GM12878 (cell line): ENCODE results near the gene ACTA2. TPM values are rescaled to one million over a fixed set of nuclear protein-coding genes. Genes with fewer than 3 reads are reported as not detected.

ENCODE experiments used
- CUX1 ChIP-seq: IDR thresholded peaks from 2 replicates; pipeline ENCODE4 v1.6.1; 2012; ENCODE audit warnings: improper control_type of control experiment, low read depth, low read length; ENCODE audit not compliant: insufficient replicate concordance
- MEF2B ChIP-seq: fragments of 450-650 bp; IDR thresholded peaks from 2 replicates; pipeline ENCODE4 v1.6.1; 2018; ENCODE audit warnings: mild to moderate bottlenecking, moderate library complexity; ENCODE audit not compliant: partially characterized antibody, poor library complexity, severe bottlenecking
- RELA ChIP-seq: fragments of 450-650 bp; IDR thresholded peaks from 2 replicates; pipeline ENCODE4 v1.8.0; 2014; ENCODE audit warnings: borderline replicate concordance; ENCODE audit not compliant: partially characterized antibody
- ZNF687 ChIP-seq: fragments of 450-650 bp; IDR thresholded peaks from 2 replicates; pipeline ENCODE4 v1.6.1; 2017; ENCODE audit warnings: mild to moderate bottlenecking, moderate library complexity
- polyA plus RNA-seq, 11 experiments: library from polyadenylated mRNA; depleted of rRNA in 4 of 11; unstranded in 6 of 11; stranded (reverse) in 5 of 11; fragments of >200 nt; fragmentation: Nextera tagmentation in 4 of 11; fragmentation: Illumina TruSeq in 1 of 11; extraction: Ambion mirVana in 4 of 11; extraction: Trizol in 1 of 11; gene quantifications; 1 replicate in 1 of 11; 2 replicates in 10 of 11; pipeline versions ENCODE4 v1.2.1 to v1.2.3, GENCODE V29; 2011 to 2016; ENCODE audit warnings: inconsistent platforms in 2 of 11, missing spikeins in 2 of 11, low read depth in 1 of 11
- total RNA-seq, 4 experiments: library from RNA; depleted of rRNA in 3 of 4; stranded (reverse); fragments of >200 nt in 3 of 4; fragmentation: Illumina TruSeq in 1 of 4; extraction: Trizol in 1 of 4; gene quantifications; 2 replicates each; pipeline versions ENCODE4 v1.2.1 to v1.2.3, GENCODE V29; 2013 to 2021

Gene ACTA2
- total and polyA plus RNA-seq, 10 of the 15 experiments (the other 5 are each of a cell fraction or from before 2014, with no cell fraction given): 7.4 to 78.2 (median 32.4) TPM

- TF ChIP-seq CUX1: no peak
- TF ChIP-seq RELA: no peak
- TF ChIP-seq MEF2B: no peak
- no peak for TF ChIP-seq ZNF687
These were observed 5.5 kb downstream of the ACTA2 start (continued) for GRCh38 chr10:88946965-88947590.
